DMS114 treated with DMSO at 0.1 percent for 48 hours (cell line): ENCODE measurements around the gene FGF5.
"Not testable (repeated sequence)": the region's sequence is repeated elsewhere in the genome, so short reads cannot be mapped to it uniquely, and the experiment has no call there.

Experiments
- DNase-seq: peaks from one replicate; lab custom pipeline; 2025; ENCODE audit not compliant: unreplicated experiment; lab: John Stamatoyannopoulos, UW

FGF5 gene

GRCh38 chr4:80294206-80294605 is 27.7 kb downstream of the FGF5 start:
- DNase-seq = no peak

DNA sequence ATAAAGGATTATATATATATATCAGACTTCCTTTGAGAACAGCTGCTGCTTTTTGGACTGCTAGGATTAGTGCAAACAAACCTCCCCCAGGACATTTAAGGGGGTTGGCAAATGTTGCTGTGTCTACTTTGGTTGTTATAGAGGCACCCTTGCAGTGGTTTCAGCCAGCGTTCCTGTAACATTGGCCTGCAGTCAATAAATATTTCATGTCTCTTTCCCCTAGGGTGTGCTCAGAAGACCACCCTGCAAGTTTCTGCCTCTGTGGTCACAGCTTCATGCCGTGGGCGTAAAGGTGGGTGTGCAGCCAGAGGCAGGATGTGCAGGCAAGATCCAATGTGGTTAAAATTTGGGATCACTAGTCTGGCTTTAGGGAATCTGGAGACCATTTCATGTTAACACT is 28.9 kb downstream of the FGF5 start:
- DNase-seq = no peak

DNA sequence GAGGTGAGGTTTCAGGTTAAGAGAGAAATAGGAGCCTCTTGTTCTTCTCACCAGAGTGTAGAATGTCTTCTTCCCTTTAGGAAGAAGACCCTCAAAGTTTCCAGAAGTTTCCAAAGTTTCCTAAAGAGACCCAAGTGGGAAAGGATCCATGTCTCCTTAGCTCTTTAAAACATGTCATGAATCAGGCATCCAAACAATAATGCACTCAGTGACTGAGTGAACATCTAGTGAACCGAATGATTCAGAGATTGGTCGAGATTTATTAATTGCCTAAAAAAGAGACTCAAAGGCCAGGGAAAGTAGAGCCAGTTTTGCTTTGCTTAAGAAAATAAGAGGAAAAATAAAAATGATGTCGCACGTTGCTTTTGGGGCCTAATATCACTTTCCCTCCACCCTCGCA is 29.4 kb downstream of the FGF5 start:
- DNase-seq = no peak

DNA sequence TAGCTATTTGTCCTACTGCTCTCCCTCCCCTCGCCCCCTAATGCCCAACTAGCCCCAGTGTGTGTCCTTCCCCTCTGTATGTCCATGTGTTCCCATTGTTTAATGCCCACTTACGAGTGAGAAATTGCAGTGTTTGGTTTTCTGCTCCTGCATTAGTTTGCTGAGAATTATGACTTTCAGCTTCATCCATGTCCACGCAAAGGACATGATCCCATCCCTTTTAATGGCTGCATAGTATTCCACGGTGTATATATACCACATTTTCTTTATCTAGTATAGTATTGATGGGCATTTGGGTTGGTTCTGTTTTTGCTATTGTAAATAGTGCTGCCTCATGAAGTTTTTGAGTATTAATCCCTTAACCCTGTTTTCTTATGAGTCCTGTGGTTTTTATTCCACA is 35.4 kb downstream of the FGF5 start:
- DNase-seq = no peak

- no peak for DNase-seq
These were observed 36.3 kb downstream of the FGF5 start for GRCh38 chr4:80302616-80303223.

DNA sequence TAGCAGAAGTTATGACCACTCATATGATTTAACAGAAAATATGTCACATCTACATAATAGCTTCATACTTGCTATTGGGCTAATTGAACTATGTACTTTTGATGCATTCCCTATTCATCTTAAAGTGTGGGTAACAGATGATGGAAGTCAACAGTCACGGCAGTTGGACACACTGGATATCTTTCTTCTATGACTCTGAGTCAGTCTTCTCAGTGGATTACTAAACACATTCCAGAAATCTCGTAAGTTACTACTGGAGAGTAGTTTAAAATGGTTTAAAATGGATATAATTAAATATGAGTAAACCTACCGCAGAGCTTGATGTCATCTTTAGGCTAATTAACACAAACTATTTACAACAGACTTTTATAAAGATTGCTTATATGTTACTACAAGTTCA is 39.0 kb downstream of the FGF5 start:
- no peak for DNase-seq

DNA sequence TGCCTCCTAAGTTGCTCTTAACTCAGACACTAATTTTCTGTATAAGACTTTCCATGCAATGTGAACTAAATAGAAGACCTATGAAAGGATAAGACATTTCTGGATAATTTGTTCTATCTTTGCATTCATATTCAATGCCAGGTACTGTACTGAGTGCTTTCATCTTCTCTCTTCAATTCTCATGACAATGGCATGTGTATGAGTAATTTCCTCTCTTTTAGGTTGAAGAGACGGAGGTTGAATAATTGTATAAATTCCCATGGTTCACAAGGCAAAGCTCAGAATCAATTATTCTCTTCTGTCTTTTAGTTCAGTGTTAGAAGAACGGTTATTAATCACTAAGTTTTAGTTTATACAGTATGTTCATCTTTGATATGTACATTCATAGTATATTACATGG is 39.8 kb downstream of the FGF5 start:
- DNase-seq = no peak

DNA sequence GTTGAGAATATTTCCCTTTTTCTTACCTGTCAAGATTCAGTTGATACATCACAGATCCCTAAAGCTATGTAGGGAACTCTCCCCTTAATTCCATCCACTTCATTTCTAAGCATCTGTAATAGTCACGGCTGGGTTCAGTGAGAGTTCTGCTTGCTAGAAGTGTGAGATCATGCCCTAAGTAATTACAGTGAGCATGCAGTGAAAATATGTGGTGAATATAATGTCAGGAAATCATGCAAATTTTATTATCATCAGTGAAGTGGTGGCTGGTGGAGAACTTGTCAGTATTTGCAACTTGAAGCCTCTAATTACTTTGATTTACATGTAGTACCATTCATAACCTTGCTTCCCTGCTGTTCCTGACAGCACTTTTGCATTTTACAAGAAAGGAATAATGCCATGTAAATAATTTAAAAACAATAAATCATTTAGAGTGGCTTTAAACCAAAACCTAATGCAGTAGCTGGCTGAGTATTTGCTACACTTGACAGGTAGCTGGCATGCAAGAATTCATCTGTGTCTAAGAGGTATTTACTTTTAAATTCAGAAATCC is 40.8 kb downstream of the FGF5 start:
- DNase-seq = no peak

- no peak for DNase-seq
These were observed 41.5 kb downstream of the FGF5 start for GRCh38 chr4:80307774-80308465.

- DNase-seq = no peak
These were observed 42.0 kb downstream of the FGF5 start for GRCh38 chr4:80308466-80308822.

GRCh38 chr4:80309294-80310004 is 43.0 kb downstream of the FGF5 start:
- DNase-seq = no peak

GRCh38 chr4:80311130-80311529 is 44.7 kb downstream of the FGF5 start:
- no peak for DNase-seq

DNA sequence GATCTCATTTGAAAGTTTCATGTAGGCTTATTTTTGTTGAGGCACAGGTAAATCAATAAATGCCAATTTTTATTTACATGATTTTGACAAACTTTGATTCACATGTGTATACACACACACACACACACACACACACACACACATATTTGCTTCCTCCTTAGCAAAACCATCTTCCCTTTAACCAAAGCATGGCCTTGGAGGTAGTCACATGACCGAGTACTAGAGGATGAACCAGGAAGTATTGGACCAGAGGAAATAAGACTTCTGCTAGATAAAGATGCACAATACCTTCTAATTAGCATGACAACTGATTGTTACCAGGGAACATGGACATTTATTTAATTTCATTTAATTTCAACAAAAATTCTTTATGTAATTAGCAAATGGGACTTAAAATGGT is 45.7 kb downstream of the FGF5 start:
- no peak for DNase-seq

- DNase-seq = no peak
These were observed 47.2 kb downstream of the FGF5 start for GRCh38 chr4:80313627-80314026.

DNA sequence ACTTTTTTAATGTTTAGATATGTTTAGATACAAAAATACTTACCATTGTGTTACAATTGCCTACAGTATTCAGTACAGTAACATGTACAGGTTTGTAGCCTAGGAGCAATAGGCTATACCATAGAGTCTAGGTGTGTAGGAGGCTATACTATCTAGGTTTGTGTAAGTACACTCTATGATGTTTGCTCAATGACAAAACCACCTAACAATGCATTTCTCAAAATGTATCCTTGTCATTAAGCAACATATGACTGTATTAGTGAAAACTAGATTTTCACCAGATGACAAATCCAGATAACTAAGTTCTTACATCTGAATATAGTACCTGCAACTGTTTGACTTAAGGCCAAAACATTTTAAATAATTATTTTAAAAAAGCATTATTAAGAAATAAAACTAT is 49.4 kb downstream of the FGF5 start:
- DNase-seq = not testable (repeated sequence)

DNA sequence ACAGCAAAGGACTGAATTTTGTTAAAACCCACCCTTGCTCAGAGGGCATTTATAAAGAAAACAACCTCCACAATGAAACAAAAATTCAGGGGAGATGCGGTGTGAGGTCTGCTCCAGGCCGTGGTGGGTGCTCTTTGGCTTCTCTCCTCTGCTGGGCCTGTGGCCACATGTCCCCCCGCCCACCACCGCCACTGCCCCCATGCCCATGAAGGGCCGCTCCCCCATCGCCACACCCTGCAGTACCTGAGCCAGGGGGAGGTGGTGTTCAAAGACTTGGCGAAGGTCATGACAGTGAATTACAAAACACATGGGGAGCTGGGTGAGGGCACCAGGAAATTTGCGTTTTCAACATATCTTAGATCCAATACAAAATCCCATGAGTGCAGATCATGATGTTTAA is 54.9 kb downstream of the FGF5 start:
- DNase-seq = no peak

DNA sequence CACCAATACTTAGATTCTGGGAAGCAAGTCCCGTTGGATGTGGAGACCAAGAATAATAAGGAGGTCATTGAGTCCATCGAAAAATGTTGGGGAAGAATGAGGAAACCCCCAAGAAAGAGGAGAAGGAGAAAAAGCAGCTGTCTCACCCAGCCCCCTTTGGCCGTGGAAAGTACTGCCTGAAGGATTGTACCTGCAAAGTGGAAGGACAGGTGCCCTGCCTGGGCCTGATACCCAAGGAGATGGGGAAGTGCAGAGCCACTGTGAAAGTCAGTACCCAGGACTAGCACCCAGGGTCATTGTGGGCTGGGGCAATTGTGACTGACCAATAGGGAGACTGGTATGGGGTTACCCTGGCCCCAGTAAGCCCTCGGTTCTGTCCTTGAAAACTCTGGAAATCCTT is 55.3 kb downstream of the FGF5 start:
- no peak for DNase-seq

- no peak for DNase-seq
These were observed 56.3 kb downstream of the FGF5 start for GRCh38 chr4:80322716-80323115.

- DNase-seq = no peak
These were observed 57.7 kb downstream of the FGF5 start for GRCh38 chr4:80324171-80324570.

DNA sequence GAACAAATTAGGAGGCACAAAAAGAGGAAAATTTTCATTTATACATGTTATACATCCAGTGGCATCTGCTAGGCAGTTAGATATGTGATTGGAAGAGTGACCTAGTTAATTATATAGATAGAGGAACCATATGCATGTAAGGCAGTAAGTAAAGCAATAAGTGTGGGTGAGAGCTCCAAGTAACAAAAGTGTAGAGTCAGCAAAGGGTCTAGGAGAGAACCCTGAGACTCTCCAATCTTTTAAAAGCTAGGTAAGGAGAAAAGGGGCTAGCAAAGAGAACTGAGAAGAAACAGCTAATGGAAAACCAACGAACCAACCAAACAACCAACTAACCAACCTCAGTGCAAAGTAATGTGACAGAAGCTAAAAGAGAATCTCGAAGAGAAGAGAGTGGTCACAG is 65.2 kb downstream of the FGF5 start:
- no peak for DNase-seq

DNA sequence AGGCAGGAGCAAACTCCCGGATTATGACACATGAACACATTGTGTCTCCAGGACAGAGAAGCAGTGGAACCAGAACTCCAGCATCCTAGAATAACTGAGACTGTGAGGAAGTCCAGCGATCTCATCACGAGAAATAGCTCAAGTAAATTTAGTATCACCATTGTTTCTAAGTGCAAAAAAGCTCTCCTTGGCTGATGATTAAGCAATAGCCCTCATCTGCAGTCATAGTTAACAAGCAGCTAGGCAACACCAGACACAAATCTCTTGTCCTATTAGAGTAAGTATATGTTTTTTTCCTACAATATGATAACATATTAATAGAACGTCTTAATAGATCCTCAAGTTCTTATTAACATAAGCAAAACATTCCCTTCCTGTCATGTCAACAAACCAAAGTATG is 66.7 kb downstream of the FGF5 start:
- DNase-seq = no peak

GRCh38 chr4:80334568-80334967 is 68.1 kb downstream of the FGF5 start:
- no peak for DNase-seq
